Gastrocnemius medialis (tissue), 4 donors: ENCODE data around the gene THRB.

Experiments used
- POLR2A ChIP-seq, 2 donors: fragments of 450-650 bp; IDR thresholded peaks; one replicate each; pipeline ENCODE4 v1.6.1; 2017; ENCODE audit warnings: antibody characterized with exemption in 2 of 2, mild to moderate bottlenecking in 2 of 2, moderate library complexity in 2 of 2
- TF ChIP-seq, protein P1 (sequence below), 5 experiments: fragments of 450-650 bp in 3 of 5; fragments of 200-600 bp in 2 of 5; sonication (generic) in 2 of 5; IDR thresholded peaks in 4 of 5; conservative IDR thresholded peaks in 1 of 5; 1 replicate in 4 of 5; 2 replicates in 1 of 5; pipeline ENCODE4 v1.5.1; 2016 to 2019; ENCODE audit warnings: antibody characterized with exemption in 5 of 5, mild to moderate bottlenecking in 3 of 5, moderate library complexity in 3 of 5

DNA sequence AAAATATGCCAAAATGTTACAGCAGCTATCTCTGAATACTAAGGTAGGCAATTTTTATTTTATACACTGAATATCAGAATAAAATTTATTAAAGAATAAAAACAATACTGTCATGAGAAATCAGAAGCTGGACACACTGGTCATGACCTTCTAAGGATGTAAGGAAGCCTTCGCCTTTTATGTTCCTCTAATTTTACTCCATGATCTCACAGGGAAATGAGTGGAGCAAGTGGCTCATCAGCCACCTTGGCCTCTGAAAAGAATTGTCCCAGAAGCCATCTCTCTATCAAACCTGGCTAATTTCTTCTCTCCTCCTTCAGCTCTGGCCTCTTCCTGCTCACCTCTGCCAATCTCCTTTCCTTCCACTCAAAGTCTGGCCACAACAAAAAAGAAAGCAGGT lies 48.6 kb downstream of the THRB start:
- TF ChIP-seq, protein P1, sequence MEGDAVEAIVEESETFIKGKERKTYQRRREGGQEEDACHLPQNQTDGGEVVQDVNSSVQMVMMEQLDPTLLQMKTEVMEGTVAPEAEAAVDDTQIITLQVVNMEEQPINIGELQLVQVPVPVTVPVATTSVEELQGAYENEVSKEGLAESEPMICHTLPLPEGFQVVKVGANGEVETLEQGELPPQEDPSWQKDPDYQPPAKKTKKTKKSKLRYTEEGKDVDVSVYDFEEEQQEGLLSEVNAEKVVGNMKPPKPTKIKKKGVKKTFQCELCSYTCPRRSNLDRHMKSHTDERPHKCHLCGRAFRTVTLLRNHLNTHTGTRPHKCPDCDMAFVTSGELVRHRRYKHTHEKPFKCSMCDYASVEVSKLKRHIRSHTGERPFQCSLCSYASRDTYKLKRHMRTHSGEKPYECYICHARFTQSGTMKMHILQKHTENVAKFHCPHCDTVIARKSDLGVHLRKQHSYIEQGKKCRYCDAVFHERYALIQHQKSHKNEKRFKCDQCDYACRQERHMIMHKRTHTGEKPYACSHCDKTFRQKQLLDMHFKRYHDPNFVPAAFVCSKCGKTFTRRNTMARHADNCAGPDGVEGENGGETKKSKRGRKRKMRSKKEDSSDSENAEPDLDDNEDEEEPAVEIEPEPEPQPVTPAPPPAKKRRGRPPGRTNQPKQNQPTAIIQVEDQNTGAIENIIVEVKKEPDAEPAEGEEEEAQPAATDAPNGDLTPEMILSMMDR (IDR thresholded peaks at IDR 0.05 in 4 of 5, conservative IDR thresholded peaks at IDR 0.05 in 1 of 5), result no peak
- TF ChIP-seq POLR2A (IDR thresholded peaks at IDR 0.05), result no peak
